ENCODE measurements around the gene EREG. TPM values are rescaled to one million over a fixed set of nuclear protein-coding genes. Genes with fewer than 3 reads are reported as not detected.
"Not testable (repeated sequence)": the region's sequence is repeated elsewhere in the genome, so short reads cannot be mapped to it uniquely, and the experiment has no call there.

EREG gene
- total RNA-seq, 4 donors from 2014 or later, result 0.07 TPM; not detected in 3

DNA sequence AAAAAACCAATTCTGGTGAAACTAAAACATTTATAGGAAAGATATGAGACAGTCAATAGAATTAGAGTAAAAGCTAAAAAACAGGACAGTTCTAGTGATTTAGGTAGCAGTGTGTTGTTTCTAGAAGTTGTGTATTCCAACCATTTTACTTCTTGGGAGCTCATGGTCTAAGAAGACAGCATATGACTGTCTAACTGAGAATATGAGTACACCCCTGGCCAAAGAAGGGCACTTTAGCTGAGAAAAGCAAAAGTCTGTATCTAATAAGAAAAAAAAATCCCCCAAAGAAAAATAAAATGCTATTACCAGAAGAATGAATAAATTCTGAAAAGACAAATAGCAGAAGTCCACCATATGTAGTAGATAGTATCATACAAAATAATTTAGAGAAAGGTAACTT is 26.4 kb downstream of the EREG start:
- intact Hi-C loops (cut with DNase I; ENCODE audit: low total_unique reads), result no loop called here
- no peak for DNase-seq
- Histone ChIP-seq H3K9me3 (no peaks in the 10 kb centered on the region), H3K4me1 (no peaks in the 10 kb centered on the region), H3K27ac (no peak overlapping the region), H3K4me3 (no peak overlapping the region), H3K36me3 (no peaks in the 10 kb centered on the region), H3K27me3 (no peaks in the 10 kb centered on the region)
- no peak for TF ChIP-seq POLR2A (IDR thresholded peaks at IDR 0.05)
- no peak for TF ChIP-seq CTCF (IDR thresholded peaks at IDR 0.05)

DNA sequence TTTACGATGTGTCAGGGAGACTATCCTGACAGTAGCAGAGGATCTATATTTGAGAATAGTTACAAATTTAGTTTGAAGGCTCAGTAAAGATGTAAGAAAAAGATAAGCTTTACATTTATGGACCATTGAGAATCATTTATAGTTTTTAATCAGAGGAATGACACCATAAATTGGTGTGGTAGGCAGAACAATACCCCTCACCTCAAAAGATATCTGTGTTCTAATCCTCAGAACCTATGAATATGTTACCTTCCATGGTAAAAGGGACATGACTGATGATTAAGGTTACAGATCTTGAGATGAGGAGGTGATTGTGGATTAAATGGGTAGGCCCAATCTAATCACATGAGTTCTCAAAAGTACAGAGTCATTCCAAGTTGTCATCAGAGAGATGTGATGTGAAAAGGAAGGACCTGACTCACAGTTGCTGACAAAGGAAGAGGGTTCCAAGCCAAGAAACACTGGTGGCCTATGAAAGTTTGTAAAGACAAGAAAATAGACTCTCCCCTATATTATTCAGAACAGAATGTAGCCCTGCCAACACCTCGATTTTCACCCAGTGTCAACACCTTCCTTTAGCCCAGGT is 27.0 kb downstream of the EREG start:
- TF ChIP-seq CTCF (IDR thresholded peaks at IDR 0.05) (no peak), POLR2A (IDR thresholded peaks at IDR 0.05) (no peak)
- no peak for DNase-seq
- no peaks in the 10 kb centered on the region for H3K36me3 ChIP-seq
- no peaks in the 10 kb centered on the region for H3K9me3 ChIP-seq
- no peaks in the 10 kb centered on the region for H3K27me3 ChIP-seq
- H3K4me3 ChIP-seq, result no peak overlapping the region
- no peaks in the 10 kb centered on the region for H3K4me1 ChIP-seq
- intact Hi-C loops (cut with DNase I; ENCODE audit: low total_unique reads), result no loop called here
- no peak overlapping the region for H3K27ac ChIP-seq

DNA sequence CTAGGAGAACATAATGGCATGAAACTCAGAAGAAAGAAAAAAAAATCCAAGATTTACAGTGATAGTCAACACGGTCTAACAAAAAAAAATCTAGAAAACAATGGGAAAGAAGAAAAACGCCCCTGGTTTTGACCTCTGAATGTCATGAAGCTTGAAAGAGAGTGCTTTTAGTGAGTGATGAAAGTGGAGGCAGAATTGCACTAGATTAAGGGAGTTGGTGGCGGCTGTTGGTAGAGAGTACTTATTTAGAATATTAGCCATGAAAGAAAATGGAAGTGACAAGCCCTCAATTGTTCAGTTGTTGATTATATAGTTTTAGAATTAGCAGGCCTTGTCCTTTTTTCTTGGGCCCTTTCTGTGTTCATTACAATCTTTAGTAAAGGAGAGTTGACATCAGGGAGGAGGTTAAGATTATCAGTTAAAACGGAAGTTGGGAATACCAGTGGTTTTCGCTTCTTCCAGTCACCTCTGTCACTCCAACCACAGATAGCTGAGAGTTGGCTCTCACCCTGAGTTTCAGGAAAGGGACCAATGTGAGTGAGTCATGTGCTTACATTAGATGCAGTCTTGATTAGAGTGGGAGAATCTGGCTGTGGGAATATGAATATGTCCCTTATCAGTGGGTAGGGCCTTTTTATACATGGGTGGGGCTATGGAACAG is 29.7 kb downstream of the EREG start:
- Histone ChIP-seq H3K9me3 (no peaks in the 10 kb centered on the region), H3K4me3 (no peak overlapping the region), H3K36me3 (no peaks in the 10 kb centered on the region), H3K27me3 (no peaks in the 10 kb centered on the region), H3K4me1 (no peaks in the 10 kb centered on the region), H3K27ac (no peak overlapping the region)
- DNase-seq, result no peak
- TF ChIP-seq CTCF (IDR thresholded peaks at IDR 0.05), result no peak
- TF ChIP-seq POLR2A (IDR thresholded peaks at IDR 0.05), result no peak
- intact Hi-C loops (cut with DNase I; ENCODE audit: low total_unique reads), result no loop called here

GRCh38 chr4:74395633-74396032 is 30.7 kb downstream of the EREG start:
- H3K4me1 ChIP-seq, result no peaks in the 10 kb centered on the region
- TF ChIP-seq CTCF (IDR thresholded peaks at IDR 0.05) (no peak), POLR2A (IDR thresholded peaks at IDR 0.05) (no peak)
- H3K4me3 ChIP-seq, result no peak overlapping the region
- H3K27ac ChIP-seq, result no peak overlapping the region
- no peaks in the 10 kb centered on the region for H3K27me3 ChIP-seq
- no peak for DNase-seq
- intact Hi-C loops (cut with DNase I; ENCODE audit: low total_unique reads), result no loop called here
- H3K9me3 ChIP-seq, result no peaks in the 10 kb centered on the region
- no peaks in the 10 kb centered on the region for H3K36me3 ChIP-seq

DNA sequence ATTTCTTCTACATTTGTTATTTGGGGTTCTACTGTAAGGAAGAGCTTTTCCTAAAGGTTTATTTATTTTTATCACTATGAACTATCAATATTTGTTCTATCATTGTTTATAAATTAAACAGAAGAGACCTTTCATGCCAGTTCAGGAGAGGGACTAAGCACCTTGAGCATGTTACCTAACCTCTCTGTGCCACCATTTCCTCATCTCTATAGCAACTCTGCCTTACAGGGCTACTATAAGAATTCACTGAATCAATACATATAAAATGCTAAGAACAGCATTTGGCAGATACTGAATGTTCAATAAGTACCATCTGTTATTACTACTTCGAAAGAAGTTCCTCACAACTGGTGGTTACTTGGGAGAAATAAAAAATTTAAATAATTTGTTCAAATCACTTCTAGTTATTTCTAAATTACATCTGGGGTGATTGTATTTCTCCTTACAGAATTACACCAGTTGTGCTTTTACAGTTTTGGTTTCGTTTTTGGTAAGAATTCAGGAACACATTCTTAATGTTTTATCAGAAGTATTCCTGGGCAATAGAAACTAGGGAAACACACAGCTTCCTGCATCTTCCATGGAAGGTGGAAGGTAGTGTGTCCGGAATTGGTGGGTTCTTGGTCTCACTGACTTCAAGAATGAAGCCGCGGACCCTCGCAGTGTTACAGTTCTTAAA is 32.9 kb downstream of the EREG start:
- no peaks in the 10 kb centered on the region for H3K27me3 ChIP-seq
- H3K4me1 ChIP-seq, result no peaks in the 10 kb centered on the region
- H3K36me3 ChIP-seq, result no peaks in the 10 kb centered on the region
- no peak overlapping the region for H3K27ac ChIP-seq
- H3K9me3 ChIP-seq, result no peaks in the 10 kb centered on the region
- DNase-seq, result no peak
- intact Hi-C loops (cut with DNase I; ENCODE audit: low total_unique reads), result no loop called here
- H3K4me3 ChIP-seq, result peak overlapping the region in 1 of 2 donors; percentile 9
- no peak for TF ChIP-seq CTCF (IDR thresholded peaks at IDR 0.05)
- TF ChIP-seq POLR2A (IDR thresholded peaks at IDR 0.05), result no peak

GRCh38 chr4:74398894-74399589 is 34.1 kb downstream of the EREG start:
- H3K9me3 ChIP-seq; H3K36me3 ChIP-seq; H3K27ac ChIP-seq; H3K4me1 ChIP-seq; H3K4me3 ChIP-seq; H3K27me3 ChIP-seq; DNase-seq; intact Hi-C loops (cut with DNase I; ENCODE audit: low total_unique reads): not testable (repeated sequence)

All from uterus (tissue), 4 donors.